GM19452 (cell line): ENCODE measurements around the gene RAB3C.

Source experiments
- ATAC-seq: cut with Tn5 transposase; IDR thresholded peaks from one replicate; pipeline ENCODE4 v1.9.1; 2021; ENCODE audit not compliant: unreplicated experiment

Gene RAB3C

DNA sequence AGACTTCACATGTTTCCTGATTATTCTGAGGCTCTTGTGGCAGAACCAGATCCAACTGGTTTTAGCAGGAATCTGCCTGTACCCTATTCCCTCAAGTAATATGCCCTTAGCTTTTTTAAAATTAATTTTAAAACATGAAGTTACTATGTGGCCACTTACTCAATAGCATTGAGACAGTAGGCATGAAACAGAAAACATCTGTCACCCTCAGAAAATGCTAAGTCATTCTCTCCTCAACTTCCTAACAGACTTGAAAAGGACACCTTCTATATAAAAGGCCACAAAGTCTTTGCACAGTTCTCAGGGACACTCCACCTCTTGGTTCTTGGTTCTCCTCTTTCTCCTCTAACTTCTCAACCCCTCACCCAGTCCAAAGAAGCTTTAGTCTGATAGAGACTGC lies 277.8 kb downstream of the RAB3C start:
- no peak for ATAC-seq

GRCh38 chr5:58868931-58869330 lies 286.1 kb downstream of the RAB3C start:
- no peak for ATAC-seq

GRCh38 chr5:58871648-58872242 lies 288.9 kb downstream of the RAB3C start:
- no peak for ATAC-seq

GRCh38 chr5:58872670-58873273 lies 289.9 kb downstream of the RAB3C start:
- no peak for ATAC-seq

- ATAC-seq, result no peak
Observed at GRCh38 chr5:58875599-58875998, 292.7 kb downstream of the RAB3C start.

- ATAC-seq, result peak; percentile 60
Observed at GRCh38 chr5:58885260-58885659, 302.4 kb downstream of the RAB3C start.

DNA sequence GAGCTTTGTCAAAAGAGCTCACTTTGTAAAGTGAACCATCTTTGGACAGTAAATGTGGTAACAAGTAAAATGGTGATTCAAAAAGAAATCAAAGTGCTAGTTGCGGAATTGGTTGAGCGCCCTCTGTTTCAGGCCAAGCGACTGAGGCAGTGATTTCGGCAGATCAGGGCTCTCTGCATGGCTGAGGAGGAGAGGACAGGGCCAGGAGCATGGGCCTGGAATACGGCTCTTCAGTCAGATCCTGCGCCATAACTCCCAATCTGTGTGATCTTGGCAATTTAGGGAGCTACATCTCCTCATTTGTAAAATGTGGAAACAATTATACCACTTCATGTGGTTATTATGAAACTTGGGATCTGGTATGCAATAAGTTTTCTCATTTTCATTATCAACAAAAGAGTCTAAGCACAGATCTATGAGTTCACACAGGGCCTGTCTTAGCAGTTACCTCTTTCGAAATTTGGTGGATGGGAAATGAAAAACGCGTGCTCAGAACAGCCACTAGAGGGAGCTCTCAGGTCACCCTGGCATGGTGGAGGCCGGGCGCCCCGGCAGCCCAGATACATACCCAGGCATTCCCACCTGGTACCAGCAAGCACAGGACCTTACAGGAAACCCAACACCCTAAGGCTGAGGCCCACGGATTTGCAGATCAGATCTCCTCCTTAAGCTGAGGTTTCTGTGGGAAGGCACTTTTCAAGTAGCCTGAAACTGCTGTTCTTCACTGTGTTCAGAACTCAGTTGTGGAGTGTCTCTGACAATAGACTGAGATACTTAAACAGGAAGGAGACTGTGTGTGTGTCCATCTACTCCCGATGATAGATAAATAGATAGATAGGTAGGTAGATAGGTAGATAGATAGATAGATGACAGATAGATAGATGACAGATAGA lies 303.7 kb downstream of the RAB3C start:
- ATAC-seq, result peak; percentile 65

DNA sequence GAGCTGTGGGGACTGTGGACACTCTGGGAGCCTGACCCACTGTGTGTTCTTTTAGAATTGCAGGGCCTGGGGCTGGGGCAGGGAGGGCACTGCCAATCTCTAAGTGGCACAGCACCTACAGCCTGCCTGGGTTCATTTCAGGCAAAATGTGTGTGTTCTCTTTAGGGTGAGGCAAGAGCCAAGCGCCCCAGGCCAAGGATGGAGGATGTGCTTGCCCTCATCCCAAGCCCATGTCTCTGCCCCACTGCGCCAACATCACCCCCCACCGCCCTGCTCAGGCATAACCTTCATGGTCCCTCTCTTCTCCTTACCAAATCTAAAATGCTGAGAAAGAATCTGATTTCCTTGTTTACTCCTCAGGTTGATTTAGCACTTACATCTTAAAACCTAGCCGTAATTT lies 304.4 kb downstream of the RAB3C start:
- ATAC-seq, result no peak

DNA sequence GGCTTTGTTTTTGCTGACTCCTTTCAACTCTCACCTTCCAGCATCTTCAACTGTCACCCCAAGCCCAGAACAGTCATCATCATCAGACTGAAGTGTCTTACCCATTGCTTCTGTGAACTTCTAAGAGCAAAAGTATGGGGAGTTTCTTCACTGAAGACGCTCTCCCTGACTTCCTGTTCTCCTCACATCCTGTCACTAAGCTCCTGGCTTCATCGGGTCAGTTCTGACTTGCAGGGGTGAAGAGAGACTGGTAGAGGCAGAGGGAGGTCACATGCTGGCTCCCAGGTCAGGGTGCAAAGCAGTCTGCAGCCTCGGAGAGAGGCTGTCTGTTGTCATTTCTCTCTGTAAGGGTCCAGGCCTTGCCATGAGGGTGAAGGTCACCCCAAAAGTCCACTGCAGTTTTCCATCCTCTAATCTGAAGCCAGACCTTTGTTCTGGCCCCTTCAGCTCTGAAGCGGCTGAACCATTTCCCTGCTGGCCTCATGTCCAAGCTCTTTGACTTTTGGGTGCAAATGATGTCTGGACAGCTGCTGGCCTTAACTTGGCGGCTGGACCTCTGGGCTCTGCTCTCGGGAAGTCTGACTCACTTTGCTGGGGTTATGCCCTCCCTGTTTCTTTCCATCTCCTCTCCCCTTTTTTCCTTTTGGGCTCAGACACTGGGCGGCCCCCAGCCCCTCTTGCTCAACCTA lies 305.0 kb downstream of the RAB3C start:
- no peak for ATAC-seq

- no peak for ATAC-seq
Observed at GRCh38 chr5:58890265-58890664, 307.4 kb downstream of the RAB3C start.

DNA sequence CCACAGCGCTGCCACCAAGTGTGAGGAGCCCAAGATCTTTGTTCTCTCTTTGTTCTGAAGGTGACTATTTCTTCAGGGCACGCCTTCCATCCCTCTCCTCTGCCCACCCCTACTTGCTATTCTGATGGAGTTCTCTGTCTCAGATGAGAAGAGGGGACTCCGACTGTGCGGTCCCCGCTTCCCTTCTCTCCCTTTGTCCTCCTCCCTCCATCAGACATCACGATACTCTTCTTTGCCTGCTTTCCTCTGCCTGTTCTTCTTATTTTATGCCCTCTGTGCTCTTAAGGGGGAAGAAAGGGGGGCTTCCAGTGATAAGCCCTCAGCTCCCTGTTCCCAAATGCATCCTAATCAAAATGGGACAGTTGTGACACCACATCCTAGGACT lies 307.8 kb downstream of the RAB3C start:
- no peak for ATAC-seq

GRCh38 chr5:58891086-58891970 lies 308.5 kb downstream of the RAB3C start:
- ATAC-seq, result no peak

DNA sequence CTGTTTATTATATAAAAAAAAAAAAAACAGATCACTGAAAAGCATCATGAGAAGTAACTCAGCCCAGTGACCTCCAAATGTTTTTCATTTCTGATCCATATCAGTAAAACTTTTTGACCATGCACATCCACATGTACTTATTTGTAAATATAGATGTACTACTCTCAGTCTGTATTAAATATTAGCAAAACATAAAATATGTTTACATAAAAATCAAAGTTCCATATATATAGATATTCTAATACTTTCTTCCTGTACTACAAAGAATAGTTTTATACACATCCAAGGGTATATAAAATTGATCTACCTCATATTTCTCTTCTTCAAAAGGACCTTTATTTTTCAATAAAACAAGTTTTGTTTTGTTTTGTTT lies 309.1 kb downstream of the RAB3C start:
- ATAC-seq, result no peak

DNA sequence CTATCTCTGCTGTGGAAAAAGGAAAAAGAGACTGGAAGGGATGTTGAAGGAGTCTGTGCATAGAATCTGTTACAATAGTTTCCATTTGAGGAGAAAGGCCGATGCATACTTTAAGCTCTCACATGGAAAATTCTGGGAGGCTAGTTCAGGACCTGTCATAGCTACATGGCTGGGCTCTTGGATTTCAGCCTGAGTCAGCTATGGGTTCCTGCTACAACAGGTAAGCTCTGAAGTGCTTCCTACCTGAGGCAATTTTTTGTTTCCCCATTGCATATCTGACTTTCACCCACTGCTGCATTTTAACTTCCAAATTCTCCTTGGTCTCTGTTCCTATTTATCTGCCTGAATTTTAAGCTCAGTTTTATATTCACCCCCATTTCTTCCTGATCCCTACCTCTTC lies 310.7 kb downstream of the RAB3C start:
- no peak for ATAC-seq

DNA sequence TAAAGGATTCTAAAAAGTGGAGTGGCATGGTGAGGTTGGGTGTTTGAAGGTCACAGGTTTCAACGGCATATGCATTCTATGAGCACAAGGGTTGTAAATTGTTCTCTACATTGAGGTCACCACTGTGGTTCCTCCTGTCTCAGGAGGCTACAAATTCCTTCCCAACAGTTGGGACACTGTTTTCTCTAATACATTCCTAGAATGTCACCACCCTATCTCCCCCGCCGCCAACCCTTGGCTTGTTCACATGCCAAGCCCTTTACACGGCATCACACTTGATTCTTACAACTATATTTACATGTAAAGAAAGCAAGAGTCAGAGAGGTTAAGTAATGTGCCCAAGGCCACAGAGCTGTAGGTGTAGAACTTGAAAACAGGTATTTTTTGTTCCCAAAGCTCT lies 315.1 kb downstream of the RAB3C start:
- ATAC-seq, result no peak

DNA sequence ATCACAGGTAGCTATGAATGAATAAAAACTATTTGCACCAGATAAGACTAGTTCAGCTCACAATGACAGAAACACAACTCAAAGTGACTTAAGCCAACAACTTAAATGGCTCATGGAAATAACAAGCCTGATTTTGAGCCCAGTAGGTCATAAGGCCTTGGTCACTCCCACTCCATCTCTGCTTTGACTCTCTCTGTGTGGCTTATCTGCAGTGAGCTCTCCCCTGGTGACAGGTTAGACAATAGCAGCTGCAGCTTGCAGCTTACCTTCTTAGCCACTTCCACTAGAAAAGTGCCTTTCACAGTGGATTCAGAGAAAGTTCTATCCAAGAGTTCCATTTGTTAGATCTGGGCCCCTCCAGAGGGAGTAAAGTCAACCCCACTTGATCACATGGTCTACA lies 315.7 kb downstream of the RAB3C start:
- no peak for ATAC-seq

GRCh38 chr5:58901271-58901670 lies 318.4 kb downstream of the RAB3C start:
- ATAC-seq, result no peak

DNA sequence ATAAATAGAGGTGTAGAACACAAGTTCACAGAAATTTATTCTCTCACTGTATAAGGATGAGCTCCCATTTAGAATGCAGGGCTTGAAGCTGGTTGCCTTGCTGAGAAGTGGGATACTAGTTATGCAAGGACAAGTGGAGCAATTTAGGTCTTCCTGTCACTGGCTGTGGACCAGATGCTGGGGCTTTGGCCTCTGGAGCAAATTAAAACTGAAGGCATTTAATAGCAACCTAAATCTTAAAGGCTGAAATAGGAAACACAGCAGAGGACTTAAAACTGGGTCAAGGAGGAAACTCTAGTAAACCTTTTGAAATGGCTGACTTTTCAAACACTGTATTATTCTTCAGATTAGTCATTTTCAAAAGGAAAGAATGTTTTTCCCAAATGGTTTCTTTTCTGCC lies 319.4 kb downstream of the RAB3C start:
- ATAC-seq, result no peak

- no peak for ATAC-seq
Observed at GRCh38 chr5:58902765-58903164, 319.9 kb downstream of the RAB3C start.

DNA sequence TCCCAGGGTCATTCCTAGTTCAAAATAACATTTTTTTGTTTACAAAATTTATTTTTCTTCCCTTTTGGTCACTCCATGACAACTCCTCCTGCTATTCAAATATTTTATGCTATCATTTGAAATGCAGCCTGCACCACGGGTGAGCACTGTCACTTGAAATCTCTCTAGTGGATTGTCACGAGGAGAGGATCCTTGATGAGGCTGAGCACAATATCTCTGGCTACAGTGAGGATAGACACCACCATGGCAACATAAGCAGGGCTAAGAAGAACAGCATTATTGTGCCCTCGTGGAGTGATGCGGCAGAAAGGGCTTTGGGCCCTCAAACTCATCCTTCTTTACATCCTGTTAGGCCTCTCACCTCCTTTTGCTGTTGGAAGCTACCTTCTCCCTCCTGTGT lies 321.9 kb downstream of the RAB3C start:
- ATAC-seq, result no peak

GRCh38 chr5:58905944-58906343 lies 323.1 kb downstream of the RAB3C start:
- no peak for ATAC-seq
